H9 (cell line): ENCODE measurements around the gene A4GNT. TPM values are rescaled to one million over a fixed set of nuclear protein-coding genes. Genes with fewer than 3 reads are reported as not detected.
"Not testable (repeated sequence)": the region's sequence is repeated elsewhere in the genome, so short reads cannot be mapped to it uniquely, and the experiment has no call there.

Source experiments
- DNase-seq: peaks from one replicate; pipeline ENCODE4 v3.0.0-alpha.2; 2017
- H2AFZ ChIP-seq: one replicate; pipeline ENCODE4 v1.6.1; 2013; ENCODE audit warnings: mild to moderate bottlenecking, low read length, control low read depth, moderate library complexity
- H2AK5ac ChIP-seq: 2 replicates; pipeline ENCODE4 v1.6.1; 2013; ENCODE audit warnings: low read length, control low read depth, mixed read lengths; ENCODE audit not compliant: insufficient read length
- H2BK120ac ChIP-seq: one replicate; pipeline ENCODE4 v1.6.1; 2013; ENCODE audit warnings: low read depth, mild to moderate bottlenecking, low read length, control low read depth, inconsistent platforms; ENCODE audit not compliant: poor library complexity, severe bottlenecking
- H2BK12ac ChIP-seq: 2 replicates; pipeline ENCODE4 v1.6.1; 2013; ENCODE audit warnings: low read length, control low read depth, mixed read lengths, low read depth; ENCODE audit not compliant: insufficient read length
- H2BK15ac ChIP-seq: 2 replicates; pipeline ENCODE4 v1.6.1; 2013; ENCODE audit warnings: low read depth, low read length, control low read depth
- H2BK20ac ChIP-seq: one replicate; pipeline ENCODE4 v1.6.1; 2013; ENCODE audit warnings: low read depth, mild to moderate bottlenecking, low read length, control low read depth, inconsistent platforms; ENCODE audit not compliant: poor library complexity, severe bottlenecking
- H2BK5ac ChIP-seq: 2 replicates; pipeline ENCODE4 v1.6.1; 2013; ENCODE audit warnings: low read length, control low read depth, mixed read lengths; ENCODE audit not compliant: insufficient read length
- H3K14ac ChIP-seq: 2 replicates; pipeline ENCODE4 v1.6.1; 2013; ENCODE audit warnings: low read length, control low read depth; ENCODE audit not compliant: insufficient read depth
- H3K18ac ChIP-seq: 2 replicates; pipeline ENCODE4 v1.6.1; 2013; ENCODE audit warnings: low read depth, mild to moderate bottlenecking, mixed read lengths, low read length, control low read depth; ENCODE audit not compliant: insufficient read length
- H3K23ac ChIP-seq: 2 replicates; pipeline ENCODE4 v1.6.1; 2013; ENCODE audit warnings: low read length, control low read depth, mixed read lengths, low read depth; ENCODE audit not compliant: insufficient read length
- H3K23me2 ChIP-seq: 2 replicates; pipeline ENCODE4 v1.6.1; 2013; ENCODE audit warnings: low read depth, mild to moderate bottlenecking, mixed read lengths, low read length, control low read depth; ENCODE audit not compliant: insufficient read length, poor library complexity, severe bottlenecking
- H3K27ac ChIP-seq: 2 replicates; pipeline ENCODE4 v1.5.1; 2013; ENCODE audit warnings: low read length, control low read depth, mixed read lengths, low read depth; ENCODE audit not compliant: insufficient read length
- H3K27me3 ChIP-seq: 2 replicates; pipeline ENCODE4 v1.6.1; 2013; ENCODE audit warnings: low read length, control low read depth, inconsistent platforms; ENCODE audit not compliant: insufficient read depth
- H3K4ac ChIP-seq: 2 replicates; pipeline ENCODE4 v1.6.1; 2013; ENCODE audit warnings: low read depth, mild to moderate bottlenecking, control low read depth, inconsistent platforms, low read length, moderate library complexity
- H3K4me1 ChIP-seq: 2 replicates; pipeline ENCODE4 v1.6.1; 2013; ENCODE audit warnings: low read length, control low read depth, inconsistent platforms; ENCODE audit not compliant: insufficient read depth
- H3K4me2 ChIP-seq: 2 replicates; pipeline ENCODE4 v1.6.1; 2013; ENCODE audit warnings: low read length, control low read depth, mixed read lengths; ENCODE audit not compliant: insufficient read length, insufficient read depth
- H3K56ac ChIP-seq: 2 replicates; pipeline ENCODE4 v1.6.1; 2013; ENCODE audit warnings: low read depth, mild to moderate bottlenecking, mixed read lengths, low read length, control low read depth; ENCODE audit not compliant: insufficient read length
- H3K79me1 ChIP-seq: 2 replicates; pipeline ENCODE4 v1.6.1; 2013; ENCODE audit warnings: low read depth, mild to moderate bottlenecking, moderate library complexity, low read length, control low read depth, inconsistent platforms; ENCODE audit not compliant: insufficient read depth, poor library complexity, severe bottlenecking
- H3K79me2 ChIP-seq: 2 replicates; pipeline ENCODE4 v1.6.1; 2013; ENCODE audit warnings: low read length, control low read depth, inconsistent platforms; ENCODE audit not compliant: insufficient read depth
- H3K9ac ChIP-seq: 2 replicates; pipeline ENCODE4 v1.6.1; 2013; ENCODE audit warnings: low read length, control low read depth, mixed read lengths; ENCODE audit not compliant: insufficient read length; ENCODE audit errors: extremely low read depth
- H3K9me3 ChIP-seq: one replicate; pipeline ENCODE4 v1.6.1; 2013; ENCODE audit warnings: low read depth, low read length, inconsistent platforms; ENCODE audit not compliant: control insufficient read depth
- H3T11ph ChIP-seq: one replicate; pipeline ENCODE4 v1.6.1; 2013; ENCODE audit warnings: mild to moderate bottlenecking, low read length, control low read depth, inconsistent platforms
- H4K20me1 ChIP-seq: one replicate; pipeline ENCODE4 v1.6.1; 2013; ENCODE audit not compliant: control insufficient read depth, insufficient read length, insufficient read depth
- H4K5ac ChIP-seq: 2 replicates; pipeline ENCODE4 v1.6.1; 2013; ENCODE audit warnings: low read depth, mild to moderate bottlenecking, mixed read lengths, low read length, control low read depth; ENCODE audit not compliant: insufficient read length
- H4K8ac ChIP-seq: replicated peaks from 2 replicates; pipeline ENCODE4 v1.6.1; 2013; ENCODE audit warnings: low read length, control low read depth, mixed read lengths, low read depth; ENCODE audit not compliant: insufficient read length
- H4K91ac ChIP-seq: 2 replicates; pipeline ENCODE4 v1.6.1; 2013; ENCODE audit warnings: low read depth, mild to moderate bottlenecking, moderate library complexity, mixed read lengths, low read length, control low read depth; ENCODE audit not compliant: insufficient read length
- H3K27ac Mint-ChIP-seq, 3 experiments: 2 replicates in 2 of 3; 3 replicates in 1 of 3; pipeline ENCODE4 v1.8.0; 2020 to 2021; ENCODE audit warnings: mixed read lengths in 3 of 3, mild to moderate bottlenecking in 1 of 3, moderate library complexity in 1 of 3
- H3K27me3 Mint-ChIP-seq: 2 replicates; pipeline ENCODE4 v1.8.0; 2021; ENCODE audit warnings: low read depth, mild to moderate bottlenecking, moderate library complexity, mixed read lengths
- H3K36me3 Mint-ChIP-seq, 3 experiments: 2 replicates in 2 of 3; 3 replicates in 1 of 3; pipeline ENCODE4 v1.8.0; 2020 to 2021; ENCODE audit warnings: low read depth in 3 of 3, mixed read lengths in 3 of 3; ENCODE audit not compliant: insufficient read depth in 1 of 3
- H3K4me1 Mint-ChIP-seq, 2 experiments: 2 replicates each; pipeline ENCODE4 v1.8.0; 2020; ENCODE audit warnings: mixed read lengths in 2 of 2
- H3K4me3 Mint-ChIP-seq, 2 experiments: 2 replicates in 1 of 2; 3 replicates in 1 of 2; pipeline ENCODE4 v1.8.0; 2020 to 2021; ENCODE audit warnings: mild to moderate bottlenecking in 2 of 2, mixed read lengths in 2 of 2, moderate library complexity in 1 of 2
- H3K9me3 Mint-ChIP-seq, 2 experiments: 2 replicates in 1 of 2; 3 replicates in 1 of 2; pipeline ENCODE4 v1.8.0; 2020; ENCODE audit warnings: mild to moderate bottlenecking in 2 of 2, mixed read lengths in 2 of 2, moderate library complexity in 1 of 2
- CTCF ChIP-seq: fragments of 200-600 bp; sonication (generic); conservative IDR thresholded peaks from 3 replicates; pipeline ENCODE4 v1.8.0; 2021; ENCODE audit warnings: antibody characterized with exemption, mild to moderate bottlenecking
- WGBS: extraction: QIAGEN DNeasy Blood & Tissue Kit; methylation state at CpG from one replicate; pipeline ENCODE4 v1.1.7; 2013; ENCODE audit warnings: missing lambda C conversion rate, low lambda C conversion rate, mixed read lengths; ENCODE audit not compliant: insufficient read length; ENCODE audit errors: extremely low coverage; 5-methylcytosine and 5-hydroxymethylcytosine counted together
- total RNA-seq: library from RNA; stranded (reverse); gene quantifications from 2 replicates; pipeline ENCODE4 v1.2.1, GENCODE V29; 2021

The A4GNT gene
- total RNA-seq, 1 experiment from 2014 or later = not detected

DNA sequence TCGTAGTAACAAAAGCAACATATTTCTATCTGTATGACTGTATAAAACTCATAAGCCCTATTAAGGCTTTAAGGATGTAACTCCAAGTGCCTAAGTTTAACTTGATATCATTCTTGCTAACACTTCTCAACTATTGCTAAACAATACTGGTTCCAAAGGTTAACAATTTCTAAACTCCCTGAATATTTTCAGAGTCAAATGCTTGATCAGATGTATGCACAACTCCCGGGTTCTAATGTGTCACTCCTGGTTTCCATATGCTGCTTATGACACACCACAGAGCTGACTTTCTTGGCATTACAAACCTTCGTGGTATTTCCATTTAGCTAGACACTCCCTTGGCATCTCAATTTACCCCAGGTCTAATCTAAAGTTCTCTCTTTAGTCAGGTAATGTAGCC, 43.1 kb downstream of the A4GNT start:
- no peaks in the 10 kb centered on the region for H3K23me2 ChIP-seq
- H4K20me1 ChIP-seq = no peaks in the 10 kb centered on the region
- H3K14ac ChIP-seq = no peak overlapping the region
- H3K4me3 Mint-ChIP-seq = no peak overlapping the region
- H3K27me3 Mint-ChIP-seq = no peaks in the 10 kb centered on the region
- H2BK120ac ChIP-seq = no peak overlapping the region
- no peak overlapping the region for H3K4me2 ChIP-seq
- no peak overlapping the region for H3K18ac ChIP-seq
- no peak for TF ChIP-seq CTCF
- no peak overlapping the region for H4K91ac ChIP-seq
- H3K4me1 Mint-ChIP-seq = peaks cover 5 to 7% of the 10 kb centered on the region in 2 experiments; a peak in 3 of 4 replicates
- no peak overlapping the region for H3T11ph ChIP-seq
- H3K27ac Mint-ChIP-seq = no peak overlapping the region
- no CpG with 5 or more reads among the region's 3 CpGs for WGBS
- no peak overlapping the region for H2AK5ac ChIP-seq
- no peaks in the 10 kb centered on the region for H3K79me2 ChIP-seq
- no peaks in the 10 kb centered on the region for H3K9me3 ChIP-seq
- H2BK15ac ChIP-seq = no peak overlapping the region
- H3K9me3 Mint-ChIP-seq = peaks cover 0 to 3% of the 10 kb centered on the region in 2 experiments; a peak in 1 of 5 replicates
- DNase-seq = no peak
- H3K27ac ChIP-seq = no peak overlapping the region
- H3K9ac ChIP-seq = no peak overlapping the region
- H2BK12ac ChIP-seq = no peak overlapping the region
- H3K36me3 Mint-ChIP-seq = peaks cover 41 to 64% (median 48%) of the 10 kb centered on the region in 3 experiments
- H3K27me3 ChIP-seq = no peaks in the 10 kb centered on the region
- H2AFZ ChIP-seq = no peak overlapping the region
- H3K23ac ChIP-seq = no peak overlapping the region
- H2BK5ac ChIP-seq = no peak overlapping the region
- no peak overlapping the region for H3K4ac ChIP-seq
- no peak overlapping the region for H2BK20ac ChIP-seq
- no peak overlapping the region for H4K8ac ChIP-seq
- H3K79me1 ChIP-seq = no peaks in the 10 kb centered on the region
- no peak overlapping the region for H4K5ac ChIP-seq
- no peak overlapping the region for H3K56ac ChIP-seq
- H3K4me1 ChIP-seq = no peaks in the 10 kb centered on the region

DNA sequence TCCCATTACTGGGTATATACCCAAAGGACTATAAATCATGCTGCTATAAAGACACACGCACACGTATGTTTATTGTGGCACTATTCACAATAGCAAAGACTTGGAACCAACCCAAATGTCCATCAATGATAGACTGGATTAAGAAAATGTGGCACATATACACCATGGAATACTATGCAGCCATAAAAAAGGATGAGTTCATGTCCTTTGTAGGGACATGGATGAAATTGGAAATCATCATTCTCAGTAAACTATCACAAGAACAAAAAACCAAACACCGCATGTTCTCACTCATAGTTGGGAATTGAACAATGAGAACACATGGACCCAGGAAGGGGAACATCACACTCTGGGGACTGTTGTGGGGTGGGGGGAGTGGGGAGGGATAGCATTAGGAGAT, 46.4 kb downstream of the A4GNT start:
- not testable (repeated sequence) for H2AK5ac ChIP-seq, H2BK15ac ChIP-seq, H4K91ac ChIP-seq, H3K27me3 ChIP-seq, H3K27ac ChIP-seq, H3K9me3 Mint-ChIP-seq, H2BK20ac ChIP-seq, H3K14ac ChIP-seq, H3K56ac ChIP-seq, H3K27me3 Mint-ChIP-seq, H3K9me3 ChIP-seq, H3K4me1 ChIP-seq, H2BK5ac ChIP-seq, H3K79me1 ChIP-seq, H4K20me1 ChIP-seq, H3K23ac ChIP-seq, H3K4me1 Mint-ChIP-seq, H3K4me3 Mint-ChIP-seq, H3K4me2 ChIP-seq, H3K18ac ChIP-seq, H4K8ac ChIP-seq, DNase-seq, H3K4ac ChIP-seq, H3T11ph ChIP-seq, H3K27ac Mint-ChIP-seq, H4K5ac ChIP-seq, H2AFZ ChIP-seq, H3K9ac ChIP-seq, H2BK12ac ChIP-seq, H3K79me2 ChIP-seq, H3K23me2 ChIP-seq, H2BK120ac ChIP-seq
- no CpG with 5 or more reads among the region's 3 CpGs for WGBS
- H3K36me3 Mint-ChIP-seq = peaks cover 32 to 53% (median 51%) of the 10 kb centered on the region in 3 experiments
